ENCODE measurements around the gene UGT2B11.
"Not testable (repeated sequence)": the region's sequence is repeated elsewhere in the genome, so short reads cannot be mapped to it uniquely, and the experiment has no call there.

DNA sequence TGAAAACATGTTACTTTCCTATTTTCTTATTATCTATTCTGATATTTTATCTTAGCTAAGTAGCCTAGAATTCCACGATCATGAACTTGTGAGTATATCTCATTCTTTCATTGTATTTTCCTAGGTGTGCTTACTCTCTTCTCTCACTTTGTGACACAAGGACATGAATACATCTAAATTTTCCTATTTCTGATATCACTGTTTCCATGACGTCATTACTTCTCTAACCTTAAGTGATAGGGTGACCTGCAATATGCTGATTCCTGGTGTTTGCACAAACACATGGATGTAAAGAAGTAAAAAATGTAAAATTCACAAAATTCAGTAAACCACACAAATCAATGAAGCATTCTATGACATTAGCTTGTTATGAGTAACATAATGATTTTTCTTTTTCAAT lies 36.3 kb upstream of the UGT2B11 start:
- TF ChIP-seq, protein P1, sequence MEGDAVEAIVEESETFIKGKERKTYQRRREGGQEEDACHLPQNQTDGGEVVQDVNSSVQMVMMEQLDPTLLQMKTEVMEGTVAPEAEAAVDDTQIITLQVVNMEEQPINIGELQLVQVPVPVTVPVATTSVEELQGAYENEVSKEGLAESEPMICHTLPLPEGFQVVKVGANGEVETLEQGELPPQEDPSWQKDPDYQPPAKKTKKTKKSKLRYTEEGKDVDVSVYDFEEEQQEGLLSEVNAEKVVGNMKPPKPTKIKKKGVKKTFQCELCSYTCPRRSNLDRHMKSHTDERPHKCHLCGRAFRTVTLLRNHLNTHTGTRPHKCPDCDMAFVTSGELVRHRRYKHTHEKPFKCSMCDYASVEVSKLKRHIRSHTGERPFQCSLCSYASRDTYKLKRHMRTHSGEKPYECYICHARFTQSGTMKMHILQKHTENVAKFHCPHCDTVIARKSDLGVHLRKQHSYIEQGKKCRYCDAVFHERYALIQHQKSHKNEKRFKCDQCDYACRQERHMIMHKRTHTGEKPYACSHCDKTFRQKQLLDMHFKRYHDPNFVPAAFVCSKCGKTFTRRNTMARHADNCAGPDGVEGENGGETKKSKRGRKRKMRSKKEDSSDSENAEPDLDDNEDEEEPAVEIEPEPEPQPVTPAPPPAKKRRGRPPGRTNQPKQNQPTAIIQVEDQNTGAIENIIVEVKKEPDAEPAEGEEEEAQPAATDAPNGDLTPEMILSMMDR (IDR thresholded peaks at IDR 0.05): not testable (repeated sequence)
- TF ChIP-seq, protein P2, sequence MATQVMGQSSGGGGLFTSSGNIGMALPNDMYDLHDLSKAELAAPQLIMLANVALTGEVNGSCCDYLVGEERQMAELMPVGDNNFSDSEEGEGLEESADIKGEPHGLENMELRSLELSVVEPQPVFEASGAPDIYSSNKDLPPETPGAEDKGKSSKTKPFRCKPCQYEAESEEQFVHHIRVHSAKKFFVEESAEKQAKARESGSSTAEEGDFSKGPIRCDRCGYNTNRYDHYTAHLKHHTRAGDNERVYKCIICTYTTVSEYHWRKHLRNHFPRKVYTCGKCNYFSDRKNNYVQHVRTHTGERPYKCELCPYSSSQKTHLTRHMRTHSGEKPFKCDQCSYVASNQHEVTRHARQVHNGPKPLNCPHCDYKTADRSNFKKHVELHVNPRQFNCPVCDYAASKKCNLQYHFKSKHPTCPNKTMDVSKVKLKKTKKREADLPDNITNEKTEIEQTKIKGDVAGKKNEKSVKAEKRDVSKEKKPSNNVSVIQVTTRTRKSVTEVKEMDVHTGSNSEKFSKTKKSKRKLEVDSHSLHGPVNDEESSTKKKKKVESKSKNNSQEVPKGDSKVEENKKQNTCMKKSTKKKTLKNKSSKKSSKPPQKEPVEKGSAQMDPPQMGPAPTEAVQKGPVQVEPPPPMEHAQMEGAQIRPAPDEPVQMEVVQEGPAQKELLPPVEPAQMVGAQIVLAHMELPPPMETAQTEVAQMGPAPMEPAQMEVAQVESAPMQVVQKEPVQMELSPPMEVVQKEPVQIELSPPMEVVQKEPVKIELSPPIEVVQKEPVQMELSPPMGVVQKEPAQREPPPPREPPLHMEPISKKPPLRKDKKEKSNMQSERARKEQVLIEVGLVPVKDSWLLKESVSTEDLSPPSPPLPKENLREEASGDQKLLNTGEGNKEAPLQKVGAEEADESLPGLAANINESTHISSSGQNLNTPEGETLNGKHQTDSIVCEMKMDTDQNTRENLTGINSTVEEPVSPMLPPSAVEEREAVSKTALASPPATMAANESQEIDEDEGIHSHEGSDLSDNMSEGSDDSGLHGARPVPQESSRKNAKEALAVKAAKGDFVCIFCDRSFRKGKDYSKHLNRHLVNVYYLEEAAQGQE (IDR thresholded peaks at IDR 0.05; ENCODE audit: insufficient read depth in 1 of 2, low read depth in 2 of 2, low read length in 1 of 2): not testable (repeated sequence)
